NCI-H526 treated with DMSO at 0.1 percent for 48 hours (cell line): Measurements from ENCODE around the gene NKAIN1.
"Not testable (repeated sequence)": the region's sequence is repeated elsewhere in the genome, so short reads cannot be mapped to it uniquely, and the experiment has no call there.

Experiments
- DNase-seq: peaks from one replicate; lab custom pipeline; 2025; lab: John Stamatoyannopoulos, UW

Gene NKAIN1

GRCh38 chr1:31239653-31240241, at the start of gene NKAIN1:
NKAIN1 (minus strand) TSS chr1:31239887; CDS start chr1:31239547, 340 bp downstream.
- DNase-seq: peak; percentile 76

DNA sequence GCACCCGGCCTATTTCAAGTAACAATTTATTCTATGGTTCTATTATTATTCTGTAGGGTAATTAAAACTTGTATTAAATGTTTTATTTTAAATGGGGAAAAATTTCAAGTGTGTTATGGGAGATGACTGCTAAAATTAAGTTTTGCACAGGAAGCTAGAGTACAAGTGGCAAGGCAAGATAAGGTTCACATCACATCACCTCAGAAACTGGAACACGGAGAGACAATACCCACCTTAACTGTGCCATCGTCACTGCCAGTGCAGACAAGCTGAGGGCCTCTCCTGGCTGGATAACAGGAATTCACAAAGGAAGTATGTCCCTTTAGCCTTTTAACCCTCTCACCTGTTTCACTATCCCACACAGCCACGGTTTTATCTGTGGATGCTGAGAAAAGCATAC, 49.3 kb upstream of the NKAIN1 start:
- no peak for DNase-seq

DNA sequence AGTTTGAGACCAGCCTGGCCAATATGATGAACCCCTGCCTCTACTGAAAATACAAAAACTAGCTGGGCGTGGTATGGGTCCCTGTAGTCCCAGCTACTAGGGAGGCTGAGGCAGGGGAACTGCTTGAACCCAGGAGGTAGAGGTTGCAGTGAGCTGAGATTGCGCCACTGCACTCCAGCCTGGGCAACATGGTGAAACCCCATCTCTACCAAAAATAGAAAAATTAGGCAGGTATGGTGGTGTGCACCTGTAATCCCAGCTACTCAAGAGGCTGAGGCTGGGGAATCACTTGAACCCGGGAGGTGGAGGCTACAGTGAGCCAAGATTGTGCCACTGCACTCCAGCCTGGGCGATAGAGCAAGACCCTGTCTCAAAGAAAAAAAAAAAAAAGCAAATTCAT, 48.1 kb upstream of the NKAIN1 start:
- DNase-seq: not testable (repeated sequence)

DNA sequence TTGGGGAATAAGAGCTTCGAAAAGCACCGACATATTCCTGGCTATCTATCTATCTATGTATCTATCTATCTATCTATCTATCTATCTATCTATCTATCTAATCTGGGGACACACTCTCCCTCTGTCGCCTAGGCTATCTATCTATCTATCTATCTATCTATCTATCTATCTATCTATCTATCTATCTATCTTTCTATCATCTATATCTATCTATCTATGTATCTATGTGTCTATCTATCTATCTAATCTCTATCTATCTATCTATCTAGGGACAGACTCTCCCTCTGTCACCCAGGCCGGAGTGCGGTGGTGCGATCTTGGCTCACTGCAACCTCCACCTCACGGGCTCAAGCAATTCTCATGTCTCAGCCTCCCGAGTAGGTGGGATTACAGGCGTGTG, 42.7 kb upstream of the NKAIN1 start:
- DNase-seq: not testable (repeated sequence)

GRCh38 chr1:31273619-31274018, 33.9 kb upstream of the NKAIN1 start:
- DNase-seq: no peak

GRCh38 chr1:31272369-31272768, 32.7 kb upstream of the NKAIN1 start:
- peak; percentile 58 for DNase-seq

- no peak for DNase-seq
Measured at GRCh38 chr1:31266547-31266946, 26.9 kb upstream of the NKAIN1 start.

GRCh38 chr1:31264790-31265386, 25.2 kb upstream of the NKAIN1 start:
- no peak for DNase-seq

GRCh38 chr1:31263408-31263807, 23.7 kb upstream of the NKAIN1 start:
- no peak for DNase-seq

DNA sequence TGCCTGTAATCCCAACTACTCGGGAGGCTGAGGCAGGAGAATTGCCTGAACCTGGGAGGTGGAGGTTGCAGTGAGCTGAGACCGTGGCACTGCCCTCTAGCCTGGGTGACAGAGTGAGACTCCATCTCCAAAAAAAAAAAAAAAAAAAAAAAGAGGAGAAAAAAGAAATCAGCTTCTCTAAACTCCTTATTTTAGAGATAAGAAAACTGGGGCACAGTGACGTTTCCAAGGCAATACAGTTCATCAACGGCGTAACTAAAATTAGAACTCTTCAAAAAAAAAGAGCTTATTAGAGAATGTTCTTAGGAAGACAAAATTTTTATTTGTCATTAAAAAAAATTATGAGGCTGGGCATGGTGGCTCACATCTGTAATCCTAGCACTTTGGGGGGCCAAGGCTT, 22.7 kb upstream of the NKAIN1 start:
- not testable (repeated sequence) for DNase-seq

GRCh38 chr1:31261916-31262315, 22.2 kb upstream of the NKAIN1 start:
- DNase-seq: no peak

- no peak for DNase-seq
Measured at GRCh38 chr1:31259746-31260145, 20.1 kb upstream of the NKAIN1 start.

DNA sequence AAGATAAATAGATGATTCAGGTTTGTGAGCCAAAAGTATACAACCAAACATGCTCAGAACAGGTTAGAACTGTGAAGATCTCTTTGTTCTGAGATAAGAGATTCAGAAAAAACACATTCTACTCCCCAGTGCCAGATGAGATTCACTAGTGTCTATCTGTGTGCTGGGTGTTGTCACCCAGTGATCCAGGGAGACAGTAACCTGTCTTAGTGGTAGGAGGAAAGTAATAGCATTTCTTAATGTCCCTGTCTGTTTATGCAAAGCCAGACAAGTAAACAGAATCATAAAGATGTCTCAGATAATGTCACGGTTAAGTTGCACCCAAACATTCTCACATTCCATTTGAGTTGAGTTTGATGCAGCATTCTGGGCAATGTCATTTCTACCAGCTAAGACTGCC, 18.9 kb upstream of the NKAIN1 start:
- no peak for DNase-seq

- DNase-seq: no peak
Measured at GRCh38 chr1:31257213-31257612, 17.5 kb upstream of the NKAIN1 start.

DNA sequence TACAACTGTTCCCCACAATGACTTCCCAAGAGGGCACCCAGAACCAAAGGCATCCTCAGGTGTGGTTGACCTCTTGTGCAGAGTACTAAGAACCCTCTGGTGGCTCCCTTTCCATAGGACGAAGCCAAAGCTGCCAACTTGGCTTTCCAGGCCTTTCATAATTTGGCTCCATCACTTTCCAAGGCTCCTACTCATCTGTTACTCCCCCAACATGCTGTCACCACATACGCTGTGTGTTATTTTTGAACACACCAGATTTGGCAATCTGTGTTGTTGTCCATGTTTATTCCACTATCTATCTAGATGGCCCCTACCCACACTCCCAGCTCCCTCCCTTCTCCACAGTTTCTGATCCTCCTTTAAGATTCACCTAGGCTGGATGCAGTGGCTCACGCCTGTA, 10.2 kb upstream of the NKAIN1 start:
- no peak for DNase-seq

GRCh38 chr1:31248276-31248675, 8.6 kb upstream of the NKAIN1 start:
- no peak for DNase-seq

DNA sequence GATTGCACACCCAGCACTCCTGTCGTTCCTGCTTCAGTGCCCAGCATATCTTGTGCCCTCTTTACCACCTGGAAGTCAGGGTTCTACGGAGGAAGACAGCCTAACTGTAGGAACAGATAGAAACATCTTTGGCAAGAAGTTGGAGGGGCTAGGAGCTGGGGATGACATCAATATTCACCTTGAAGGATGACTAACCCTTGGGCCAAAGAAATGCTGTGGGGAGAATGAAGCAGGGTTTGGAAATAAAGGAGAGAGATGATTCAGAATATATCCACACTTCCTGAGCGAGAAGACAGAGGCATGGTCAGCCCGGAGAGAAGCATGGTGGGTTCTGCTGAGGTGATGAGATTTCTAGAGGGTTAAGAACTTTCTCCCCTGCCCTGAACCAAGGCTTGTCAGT, 4.6 kb upstream of the NKAIN1 start:
- no peak for DNase-seq

DNA sequence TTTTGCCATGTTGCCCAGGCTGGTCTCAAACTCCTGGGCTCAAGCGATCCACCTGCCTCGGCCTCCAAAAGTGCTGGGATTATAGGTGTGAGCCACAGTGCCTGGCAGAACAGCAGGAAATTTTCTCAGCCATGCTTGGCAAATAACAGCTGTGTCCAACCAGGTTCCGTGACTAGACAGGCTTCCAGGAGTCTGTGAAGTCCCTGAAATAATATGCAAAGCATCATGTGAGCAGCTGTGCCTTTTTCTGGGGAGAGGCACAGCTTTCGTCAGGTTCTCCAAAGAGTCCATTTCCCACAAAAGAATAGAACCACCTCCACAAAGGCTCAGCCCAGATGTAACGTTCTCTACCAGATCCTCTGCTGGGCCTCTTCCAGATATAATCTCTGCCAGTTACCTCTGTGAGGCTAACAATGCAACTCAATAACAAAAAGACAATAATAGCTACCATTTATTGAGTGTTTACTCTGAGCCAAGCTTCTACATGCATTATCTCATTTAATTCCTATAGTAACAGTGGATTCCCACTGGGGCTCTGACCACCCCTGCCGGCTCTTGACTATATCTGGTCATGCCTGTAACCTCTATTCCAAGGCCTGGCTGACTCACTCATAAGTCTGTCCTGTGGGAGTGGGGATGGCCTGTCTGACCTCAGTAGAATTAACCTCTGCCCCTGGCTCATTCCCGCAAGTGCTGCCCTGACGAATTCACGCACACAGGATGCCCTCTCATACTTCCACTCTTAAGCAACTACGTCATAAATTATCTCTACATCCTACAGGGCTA, 4.0 kb upstream of the NKAIN1 start:
- peak; percentile 89 for DNase-seq

DNA sequence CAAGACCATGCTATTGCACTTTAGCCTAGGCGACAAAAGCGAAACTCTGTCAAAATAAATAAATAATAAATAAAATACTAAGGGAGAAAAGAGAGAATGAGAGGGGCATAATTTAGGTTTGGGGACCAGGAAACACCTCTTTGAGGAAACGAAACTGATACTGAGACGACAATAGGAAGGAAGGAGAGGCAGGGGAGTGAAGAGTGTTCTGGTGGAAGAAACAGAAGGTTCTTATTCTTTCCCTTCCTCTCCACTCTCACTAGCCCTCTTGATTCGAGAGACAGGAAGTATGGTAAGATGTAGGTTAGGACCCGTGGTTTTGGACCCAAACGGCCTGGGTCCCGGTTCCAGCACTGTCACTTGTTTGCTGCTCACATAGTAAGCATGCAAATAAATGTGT, 1.6 kb upstream of the NKAIN1 start:
- no peak for DNase-seq

GRCh38 chr1:31238986-31239613, 587 bp downstream of the NKAIN1 start:
- peak; percentile 94 for DNase-seq

- no peak for DNase-seq
Measured at GRCh38 chr1:31238612-31238985, 1.1 kb downstream of the NKAIN1 start.

DNA sequence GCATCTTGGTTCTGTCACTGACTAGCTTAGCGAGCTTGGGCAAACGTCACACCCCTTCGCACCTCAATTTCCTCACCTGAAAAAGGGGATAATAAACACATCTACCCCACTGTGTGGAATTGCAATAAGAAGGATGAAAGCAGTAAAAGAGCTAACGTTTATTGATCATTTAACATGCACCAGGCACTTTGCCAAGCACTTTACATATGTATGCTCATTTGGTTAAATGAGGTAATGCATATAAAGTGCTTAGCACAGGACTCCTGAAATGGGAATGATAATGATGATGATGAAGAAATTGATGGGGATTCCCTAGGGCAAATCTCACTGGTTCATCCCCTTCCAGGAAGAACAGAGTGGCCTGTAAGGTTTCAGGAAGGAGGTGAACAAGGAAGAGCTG, 4.8 kb downstream of the NKAIN1 start:
- no peak for DNase-seq

GRCh38 chr1:31234123-31234708, 5.5 kb downstream of the NKAIN1 start:
- DNase-seq: no peak
